IMR-90 (cell line): ENCODE results near the gene TENM4. TPM values are rescaled to one million over a fixed set of nuclear protein-coding genes. Genes with fewer than 3 reads are reported as not detected.

Experiments
- ATAC-seq: fragments of 200-7000 bp; cut with Tn5 transposase; 2 replicates; pipeline ENCODE4 v1.9.1; 2020; ENCODE audit warnings: low read depth, mild to moderate bottlenecking, moderate library complexity
- BruUV-seq: library from RNA; stranded (reverse); fragments of 400-500 nt; replicated peaks from 2 replicates; lab custom pipeline; 2021; lab: Mats Ljungman, UMichigan
- CTCF ChIA-PET: fragments of 300-600 bp; formaldehyde crosslinking; extraction: SDS; loops from one replicate; lab custom pipeline; 2021; ENCODE audit warnings: antibody characterized with exemption; lab: Yijun Ruan, JAX
- POLR2A ChIA-PET: fragments of 300-600 bp; sonication (Branson Sonifier 250); formaldehyde crosslinking; loops from one replicate; lab custom pipeline; 2022; ENCODE audit warnings: antibody characterized with exemption; ENCODE audit not compliant: unreplicated experiment; lab: Charles Lee
- DNase-seq: peaks from one replicate; pipeline ENCODE4 v3.0.0; 2013
- H2AFZ ChIP-seq: replicated peaks from 2 replicates; pipeline ENCODE3; 2013; ENCODE audit warnings: low read length, mild to moderate bottlenecking; ENCODE audit not compliant: poor library complexity
- H2AK5ac ChIP-seq: 2 replicates; pipeline ENCODE4 v1.6.1; 2013; ENCODE audit warnings: low read depth, low read length, inconsistent platforms
- H2AK9ac ChIP-seq: replicated peaks from 2 replicates; pipeline ENCODE3; 2013; ENCODE audit warnings: mild to moderate bottlenecking, low read depth, low read length, moderate library complexity; ENCODE audit not compliant: poor library complexity
- H2BK120ac ChIP-seq: 2 replicates; pipeline ENCODE4 v1.6.1; 2013; ENCODE audit warnings: low read depth, low read length, inconsistent platforms
- H2BK15ac ChIP-seq: 3 replicates; pipeline ENCODE4 v1.6.1; 2013; ENCODE audit warnings: low read depth, low read length, inconsistent platforms
- H2BK20ac ChIP-seq: 2 replicates; pipeline ENCODE4 v1.6.1; 2013; ENCODE audit warnings: low read depth, mild to moderate bottlenecking, inconsistent platforms, low read length, moderate library complexity
- H2BK5ac ChIP-seq: 2 replicates; pipeline ENCODE4 v1.6.1; 2013; ENCODE audit warnings: mild to moderate bottlenecking, low read depth, low read length, inconsistent platforms; ENCODE audit not compliant: poor library complexity, severe bottlenecking
- H3K14ac ChIP-seq: replicated peaks from 2 replicates; pipeline ENCODE4 v1.6.1; 2013; ENCODE audit warnings: low read depth, low read length, inconsistent platforms
- H3K18ac ChIP-seq: 2 replicates; pipeline ENCODE4 v1.6.1; 2013; ENCODE audit warnings: low read depth, low read length, control low read depth
- H3K23ac ChIP-seq: 2 replicates; pipeline ENCODE4 v1.6.1; 2013; ENCODE audit warnings: low read depth, low read length, inconsistent platforms
- H3K27ac ChIP-seq: 2 replicates; pipeline ENCODE4 v1.5.1; 2013; ENCODE audit warnings: mild to moderate bottlenecking, control low read depth, low read length; ENCODE audit not compliant: insufficient read depth
- H3K27me3 ChIP-seq: 2 replicates; pipeline ENCODE4 v1.6.1; 2013; ENCODE audit warnings: low read length; ENCODE audit not compliant: control insufficient read depth, insufficient read depth
- H3K36me3 ChIP-seq: 2 replicates; pipeline ENCODE4 v1.6.1; 2013; ENCODE audit warnings: low read length, mixed read lengths; ENCODE audit not compliant: control insufficient read depth, insufficient read depth
- H3K4ac ChIP-seq: 2 replicates; pipeline ENCODE4 v1.6.1; 2013; ENCODE audit warnings: low read depth, low read length, inconsistent platforms
- H3K4me1 ChIP-seq: 2 replicates; pipeline ENCODE4 v1.6.1; 2013; ENCODE audit warnings: low read length, mixed read lengths; ENCODE audit not compliant: control insufficient read depth, insufficient read depth
- H3K4me2 ChIP-seq: 2 replicates; pipeline ENCODE4 v1.6.1; 2013; ENCODE audit warnings: low read depth, mild to moderate bottlenecking, control low read depth, low read length, moderate library complexity
- H3K4me3 ChIP-seq: 2 replicates; pipeline ENCODE4 v1.5.1; 2013; ENCODE audit warnings: low read depth, mild to moderate bottlenecking, control low read depth, low read length, moderate library complexity; ENCODE audit not compliant: insufficient read depth
- H3K56ac ChIP-seq: 2 replicates; pipeline ENCODE4 v1.6.1; 2013; ENCODE audit warnings: low read length, inconsistent platforms; ENCODE audit not compliant: insufficient read depth; ENCODE audit errors: extremely low read depth
- H3K79me1 ChIP-seq, 2 experiments: 2 replicates each; pipeline ENCODE4 v1.6.1; 2013; ENCODE audit warnings: low read length in 2 of 2, inconsistent platforms in 1 of 2, low read depth in 1 of 2
- H3K9ac ChIP-seq: 2 replicates; pipeline ENCODE4 v1.6.1; 2013; ENCODE audit warnings: low read depth, low read length, control low read depth
- H3K9me1 ChIP-seq: 2 replicates; pipeline ENCODE4 v1.6.1; 2013; ENCODE audit warnings: low read length, inconsistent platforms; ENCODE audit not compliant: insufficient read depth
- H3K9me3 ChIP-seq: 2 replicates; pipeline ENCODE4 v1.6.1; 2013; ENCODE audit warnings: low read length; ENCODE audit not compliant: control insufficient read depth, insufficient read depth
- H4K20me1 ChIP-seq: 2 replicates; pipeline ENCODE4 v1.6.1; 2013; ENCODE audit warnings: low read length, inconsistent platforms; ENCODE audit not compliant: insufficient read depth
- H4K5ac ChIP-seq: 2 replicates; pipeline ENCODE4 v1.6.1; 2013; ENCODE audit warnings: mild to moderate bottlenecking, low read depth, low read length, control low read depth
- H4K8ac ChIP-seq, 2 experiments: 2 replicates each; pipeline ENCODE4 v1.6.1; 2013; ENCODE audit warnings: low read depth in 2 of 2, low read length in 2 of 2, control low read depth in 1 of 2, inconsistent platforms in 1 of 2
- H4K91ac ChIP-seq: 2 replicates; pipeline ENCODE4 v1.6.1; 2013; ENCODE audit warnings: low read depth, low read length, inconsistent platforms; ENCODE audit not compliant: insufficient read depth
- BHLHE40 ChIP-seq: fragments of 150-350 bp; IDR thresholded peaks from 2 replicates; pipeline ENCODE4 v1.6.1; 2016; ENCODE audit warnings: mild to moderate bottlenecking, low read depth, low read length
- CEBPB ChIP-seq: IDR thresholded peaks from 2 replicates; pipeline ENCODE4 v1.6.1; 2012; ENCODE audit warnings: low read depth, low read length, improper control_type of control experiment
- MAFK ChIP-seq: IDR thresholded peaks from 2 replicates; pipeline ENCODE4 v1.6.1; 2012; ENCODE audit warnings: low read depth, low read length, improper control_type of control experiment
- POLR2A ChIP-seq: IDR thresholded peaks from 2 replicates; pipeline ENCODE4 v1.6.1; 2012; ENCODE audit warnings: mild to moderate bottlenecking, low read depth, low read length
- RAD21 ChIP-seq: IDR thresholded peaks from 2 replicates; pipeline ENCODE4 v1.6.1; 2012; ENCODE audit warnings: low read length, improper control_type of control experiment
- RCOR1 ChIP-seq: IDR thresholded peaks from 2 replicates; pipeline ENCODE4 v1.6.1; 2012; ENCODE audit warnings: mild to moderate bottlenecking, low read length, improper control_type of control experiment; ENCODE audit not compliant: insufficient replicate concordance
- WGBS, 2 experiments: methylation state at CpG; one replicate each; pipeline versions ENCODE4 v1.1.5 to v1.1.7; 2013; ENCODE audit warnings: missing lambda C conversion rate in 2 of 2; ENCODE audit not compliant: insufficient read length in 1 of 2; ENCODE audit errors: extremely low coverage in 2 of 2; 5-methylcytosine and 5-hydroxymethylcytosine counted together
- dilution Hi-C: fragments of 300-500 bp; cut with HindIII; formaldehyde crosslinking; loops from one replicate; pipeline ENCODE4 v1.14.3; 2018; ENCODE audit warnings: low sequenced_read_pairs; ENCODE audit not compliant: unreplicated experiment
- in situ Hi-C: fragments of 300-500 bp; cut with MboI; formaldehyde crosslinking; loops from 3 replicates; pipeline ENCODE4 v1.14.3; 2019; ENCODE audit warnings: low sequenced_read_pairs, inconsistent platforms, mixed read lengths
- intact Hi-C: fragments of 100-400 bp; cut with micrococcal nuclease; formaldehyde crosslinking; loops from 2 replicates; pipeline ENCODE4 v1.10.0; 2022
- polyA plus RNA-seq, 3 experiments: library from polyadenylated mRNA; depleted of rRNA; stranded (reverse); fragments of >200 nt; gene quantifications; 2 replicates each; pipeline ENCODE4 v1.2.3, GENCODE V29; 2012; ENCODE audit warnings: low replicate concordance in 1 of 3
- total RNA-seq: library from RNA; depleted of rRNA; stranded (reverse); fragments of >200 nt; gene quantifications from 2 replicates; pipeline ENCODE4 v1.2.3, GENCODE V29; 2012
- TF ChIP-seq, protein P1 (sequence below): fragments of 150-350 bp; IDR thresholded peaks from 2 replicates; pipeline ENCODE4 v1.6.1; 2016; ENCODE audit warnings: low read depth, mild to moderate bottlenecking, low read length, moderate library complexity, borderline replicate concordance
- TF ChIP-seq, protein P2 (sequence below): conservative IDR thresholded peaks from 2 replicates; pipeline ENCODE4 v1.5.1; 2012; ENCODE audit warnings: mild to moderate bottlenecking, low read depth, low read length, improper control_type of control experiment

Gene TENM4
- total and polyA plus RNA-seq, 2 of the 4 experiments (the other 2 are of a cell fraction): 7.4 to 9.0 TPM

DNA sequence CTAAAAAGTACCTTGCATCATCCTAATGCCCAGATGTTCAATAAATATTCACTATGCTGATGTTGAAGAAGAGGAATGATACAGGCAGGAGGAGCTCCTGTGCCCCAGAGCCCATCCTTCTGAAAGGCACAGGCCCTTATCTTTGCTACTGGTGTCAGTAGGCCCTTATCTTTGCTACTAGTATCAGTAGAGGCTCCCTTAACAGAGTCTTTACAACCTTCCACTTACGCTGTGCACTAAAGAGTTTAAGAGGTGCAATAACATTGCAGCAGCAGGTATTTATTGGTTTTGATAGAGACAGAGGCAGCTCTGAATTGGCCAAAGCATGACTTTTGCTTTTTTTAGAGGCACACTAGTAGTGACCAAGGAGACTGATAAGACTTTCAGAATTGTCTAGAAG, 174.4 kb downstream of the TENM4 start:
- H3K18ac ChIP-seq: no peak overlapping the region; the same call in 1 of the 2 replicates
- no peaks in the 10 kb centered on the region for H4K20me1 ChIP-seq
- H3K27me3 ChIP-seq: no peaks in the 10 kb centered on the region
- ChIA-PET CTCF (no interaction called here), POLR2A (no interaction called here)
- H2BK15ac ChIP-seq: no peak overlapping the region
- H2BK20ac ChIP-seq: no peak overlapping the region
- no peak for TF ChIP-seq MAFK
- TF ChIP-seq BHLHE40: no peak
- no peak for TF ChIP-seq RAD21
- no peak for TF ChIP-seq RCOR1
- TF ChIP-seq POLR2A: no peak
- no peak for TF ChIP-seq CEBPB
- TF ChIP-seq, protein P1, sequence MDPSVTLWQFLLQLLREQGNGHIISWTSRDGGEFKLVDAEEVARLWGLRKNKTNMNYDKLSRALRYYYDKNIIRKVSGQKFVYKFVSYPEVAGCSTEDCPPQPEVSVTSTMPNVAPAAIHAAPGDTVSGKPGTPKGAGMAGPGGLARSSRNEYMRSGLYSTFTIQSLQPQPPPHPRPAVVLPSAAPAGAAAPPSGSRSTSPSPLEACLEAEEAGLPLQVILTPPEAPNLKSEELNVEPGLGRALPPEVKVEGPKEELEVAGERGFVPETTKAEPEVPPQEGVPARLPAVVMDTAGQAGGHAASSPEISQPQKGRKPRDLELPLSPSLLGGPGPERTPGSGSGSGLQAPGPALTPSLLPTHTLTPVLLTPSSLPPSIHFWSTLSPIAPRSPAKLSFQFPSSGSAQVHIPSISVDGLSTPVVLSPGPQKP: no peak
- TF ChIP-seq, protein P2, sequence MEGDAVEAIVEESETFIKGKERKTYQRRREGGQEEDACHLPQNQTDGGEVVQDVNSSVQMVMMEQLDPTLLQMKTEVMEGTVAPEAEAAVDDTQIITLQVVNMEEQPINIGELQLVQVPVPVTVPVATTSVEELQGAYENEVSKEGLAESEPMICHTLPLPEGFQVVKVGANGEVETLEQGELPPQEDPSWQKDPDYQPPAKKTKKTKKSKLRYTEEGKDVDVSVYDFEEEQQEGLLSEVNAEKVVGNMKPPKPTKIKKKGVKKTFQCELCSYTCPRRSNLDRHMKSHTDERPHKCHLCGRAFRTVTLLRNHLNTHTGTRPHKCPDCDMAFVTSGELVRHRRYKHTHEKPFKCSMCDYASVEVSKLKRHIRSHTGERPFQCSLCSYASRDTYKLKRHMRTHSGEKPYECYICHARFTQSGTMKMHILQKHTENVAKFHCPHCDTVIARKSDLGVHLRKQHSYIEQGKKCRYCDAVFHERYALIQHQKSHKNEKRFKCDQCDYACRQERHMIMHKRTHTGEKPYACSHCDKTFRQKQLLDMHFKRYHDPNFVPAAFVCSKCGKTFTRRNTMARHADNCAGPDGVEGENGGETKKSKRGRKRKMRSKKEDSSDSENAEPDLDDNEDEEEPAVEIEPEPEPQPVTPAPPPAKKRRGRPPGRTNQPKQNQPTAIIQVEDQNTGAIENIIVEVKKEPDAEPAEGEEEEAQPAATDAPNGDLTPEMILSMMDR: no peak
- DNase-seq: no peak
- H3K56ac ChIP-seq: no peak overlapping the region
- no peak overlapping the region for H3K9ac ChIP-seq
- in situ Hi-C loops (no loop called here), intact Hi-C loops (no loop called here), dilution Hi-C loops (no loop called here)
- no peak overlapping the region for H3K14ac ChIP-seq
- H3K23ac ChIP-seq: no peak overlapping the region
- H2BK5ac ChIP-seq: no peak overlapping the region
- no peaks in the 10 kb centered on the region; a peak in 1 of 4 replicates for H3K79me1 ChIP-seq
- no peak overlapping the region for H3K4me2 ChIP-seq
- H3K4ac ChIP-seq: no peak overlapping the region
- no peaks in the 10 kb centered on the region for H3K36me3 ChIP-seq
- BruUV-seq: no TSS peak
- no peaks in the 10 kb centered on the region for H3K9me3 ChIP-seq
- WGBS, 2 experiments: no CpG with 5 or more reads among the region's 1 CpG
- no peak overlapping the region for H2AK9ac ChIP-seq
- H4K8ac ChIP-seq: no peak overlapping the region
- no peak overlapping the region for H4K91ac ChIP-seq
- peaks cover 3% of the 10 kb centered on the region for H3K9me1 ChIP-seq
- ATAC-seq: no peak
- no peak overlapping the region for H2BK120ac ChIP-seq
- peaks cover 3% of the 10 kb centered on the region; the same call in 1 of the 2 replicates for H3K4me1 ChIP-seq
- no peak overlapping the region for H3K4me3 ChIP-seq
- H2AK5ac ChIP-seq: no peak overlapping the region
- H4K5ac ChIP-seq: no peak overlapping the region
- H3K27ac ChIP-seq: no peak overlapping the region
- no peak overlapping the region for H2AFZ ChIP-seq
